ENCODE measurements around the gene FSD2. TPM values are rescaled to one million over a fixed set of nuclear protein-coding genes. Genes with fewer than 3 reads are reported as not detected.

FSD2 gene
- not detected for total RNA-seq

GRCh38 chr15:82805994-82806406 is at the start of gene FSD2:
TSS of gene FSD2 (minus strand) at chr15:82806069. CDS start at chr15:82787390, 18,679 bp downstream.
- ATAC-seq, result no peak

- no peak for ATAC-seq
Measured at GRCh38 chr15:82854554-82854953, 48.7 kb upstream of the FSD2 start.

DNA sequence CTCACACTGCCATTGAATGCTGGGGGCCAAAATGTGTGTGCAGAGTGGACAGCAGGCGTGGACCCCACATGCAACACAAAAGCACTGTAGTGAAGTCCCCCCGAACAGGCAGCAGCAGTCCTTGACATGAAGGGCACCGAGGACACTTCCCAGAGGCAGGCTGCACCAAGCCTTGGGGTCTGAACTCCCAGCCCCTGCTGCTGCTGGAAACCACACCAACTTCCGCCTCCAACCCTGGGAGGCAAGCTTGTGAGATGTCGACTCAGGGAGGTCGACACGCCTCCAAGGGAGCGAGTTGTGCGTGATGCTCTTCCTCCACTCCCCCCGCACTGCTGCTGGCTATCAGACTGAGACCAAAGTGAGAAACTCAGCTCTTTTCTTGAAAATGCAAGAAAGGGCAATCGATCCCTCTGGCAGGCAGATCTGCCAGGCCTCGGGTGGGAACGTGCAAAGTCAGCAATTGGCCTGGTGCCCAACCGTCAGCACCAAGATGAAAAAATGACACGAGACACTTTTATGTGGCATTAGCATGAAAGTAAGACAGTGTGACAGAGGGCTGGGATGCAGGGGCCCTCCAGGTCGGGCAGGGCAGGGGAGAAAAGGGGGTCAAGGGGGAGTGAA is 47.2 kb upstream of the FSD2 start:
- ATAC-seq, result no peak

DNA sequence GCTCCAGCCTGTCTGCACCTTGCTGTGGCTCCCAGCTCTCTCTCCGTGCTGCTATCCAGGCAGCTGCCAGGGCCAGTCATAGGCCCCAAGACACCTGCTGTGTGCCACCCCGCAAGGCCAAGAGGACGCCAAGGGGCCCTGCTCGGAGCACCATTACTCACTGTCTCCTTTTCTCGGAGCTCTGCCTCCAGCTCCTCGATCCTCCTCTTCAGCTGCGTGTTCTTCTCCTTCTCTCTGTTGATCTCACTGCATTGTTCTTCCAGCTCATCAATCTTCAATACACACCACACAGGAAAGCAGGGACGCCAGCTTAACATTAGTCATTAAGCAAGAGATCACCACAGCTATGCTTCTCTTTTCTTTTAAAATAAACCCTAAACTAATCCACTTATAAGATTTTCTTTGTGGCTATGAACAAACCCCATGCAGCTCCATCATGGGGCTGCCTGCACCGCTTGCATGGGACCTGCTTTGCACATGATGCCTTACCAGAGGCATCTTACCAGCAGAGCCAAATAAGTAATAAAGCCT is 46.2 kb upstream of the FSD2 start:
- no peak for ATAC-seq

- no peak for ATAC-seq
Measured at GRCh38 chr15:82851306-82851850, 45.5 kb upstream of the FSD2 start.

GRCh38 chr15:82850731-82851130 is 44.9 kb upstream of the FSD2 start:
- no peak for ATAC-seq

DNA sequence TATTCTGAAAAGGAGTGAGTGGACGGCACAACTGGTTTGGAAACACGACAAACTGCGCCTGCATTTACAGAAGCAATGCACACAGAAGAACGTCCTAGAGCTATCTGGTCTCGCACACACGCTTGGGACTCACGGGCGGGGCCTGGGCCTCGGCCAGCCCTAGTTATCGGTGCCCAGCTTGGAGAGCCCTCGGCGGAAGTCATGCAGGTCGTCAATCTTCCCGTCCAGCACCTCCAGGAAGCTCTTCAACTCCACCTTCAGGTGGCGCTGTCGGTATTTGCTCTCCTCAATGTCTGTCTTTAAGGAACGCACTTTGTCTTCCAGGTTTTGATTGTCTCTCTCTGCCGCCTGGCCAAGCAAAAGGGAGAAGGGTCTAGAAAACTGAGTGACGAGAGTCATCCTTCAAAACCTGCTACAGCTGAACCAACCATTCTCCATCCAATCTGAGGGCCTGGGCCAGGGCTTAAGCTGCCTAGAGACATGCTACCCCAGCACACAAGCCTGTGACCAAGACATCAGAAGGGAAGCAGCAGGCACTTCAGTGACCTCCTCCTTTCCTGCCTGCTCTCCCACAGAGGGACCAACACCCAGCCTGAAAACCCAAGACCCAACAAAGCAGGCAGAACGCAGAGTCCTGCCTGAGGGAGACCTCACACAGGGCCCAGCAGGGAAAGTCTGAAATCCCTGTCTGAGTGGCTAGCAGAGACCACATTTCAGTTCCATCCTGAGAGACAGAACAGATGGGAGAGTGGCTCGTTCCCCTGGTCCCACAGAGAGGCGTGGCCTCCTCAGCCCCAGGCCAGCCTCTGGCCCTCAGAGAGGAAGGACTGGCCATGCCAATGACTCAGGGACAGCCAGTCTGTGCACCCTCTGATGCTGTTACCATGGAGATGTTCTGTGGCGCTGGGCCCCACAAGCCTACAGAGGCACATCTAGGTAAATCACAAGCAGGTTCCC is 44.0 kb upstream of the FSD2 start:
- peak; percentile 76 for ATAC-seq

GRCh38 chr15:82848241-82848993 is 42.5 kb upstream of the FSD2 start:
- no peak for ATAC-seq

- no peak for ATAC-seq
Measured at GRCh38 chr15:82847703-82848102, 41.8 kb upstream of the FSD2 start.

- ATAC-seq, result no peak
Measured at GRCh38 chr15:82846621-82847020, 40.8 kb upstream of the FSD2 start.

GRCh38 chr15:82845686-82846085 is 39.8 kb upstream of the FSD2 start:
- no peak for ATAC-seq

DNA sequence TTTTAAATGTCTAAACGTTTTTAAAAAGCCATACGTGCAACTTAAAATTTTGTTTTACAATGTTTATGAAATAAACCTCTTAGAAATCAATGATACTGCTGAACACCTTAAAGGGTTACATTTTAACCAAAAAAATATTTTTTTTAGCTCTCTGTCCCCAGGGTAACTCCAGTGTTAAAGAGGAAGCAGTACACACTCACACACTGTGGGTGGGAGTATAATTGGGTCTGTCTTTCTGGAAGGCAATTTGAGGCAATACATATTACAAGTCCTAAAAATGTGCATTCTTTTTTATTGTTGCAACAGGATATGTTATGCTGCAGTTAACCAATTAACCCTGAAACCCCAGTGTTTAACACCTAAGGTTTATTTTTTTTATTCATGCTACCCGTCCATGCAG is 37.7 kb upstream of the FSD2 start:
- ATAC-seq, result no peak

DNA sequence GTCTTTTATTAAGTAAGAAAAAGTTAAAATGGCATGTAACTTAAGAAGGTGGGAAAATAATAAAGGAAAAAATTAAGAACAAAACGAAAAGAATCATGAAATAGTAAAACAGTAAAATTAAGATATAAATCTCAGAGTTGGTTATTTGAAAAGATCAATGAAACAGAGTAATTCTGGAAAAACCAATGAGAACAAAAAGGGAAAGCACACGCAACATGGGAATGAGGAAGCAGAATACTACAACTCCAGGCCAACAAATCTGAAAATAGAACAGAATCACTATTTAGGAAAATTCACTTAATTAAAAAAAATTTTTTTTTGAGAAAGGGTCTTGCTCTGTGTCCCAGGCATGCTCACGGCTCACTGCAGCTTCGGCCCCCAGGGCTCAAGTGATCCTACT is 34.3 kb upstream of the FSD2 start:
- no peak for ATAC-seq

GRCh38 chr15:82839136-82839535 is 33.3 kb upstream of the FSD2 start:
- ATAC-seq, result no peak

DNA sequence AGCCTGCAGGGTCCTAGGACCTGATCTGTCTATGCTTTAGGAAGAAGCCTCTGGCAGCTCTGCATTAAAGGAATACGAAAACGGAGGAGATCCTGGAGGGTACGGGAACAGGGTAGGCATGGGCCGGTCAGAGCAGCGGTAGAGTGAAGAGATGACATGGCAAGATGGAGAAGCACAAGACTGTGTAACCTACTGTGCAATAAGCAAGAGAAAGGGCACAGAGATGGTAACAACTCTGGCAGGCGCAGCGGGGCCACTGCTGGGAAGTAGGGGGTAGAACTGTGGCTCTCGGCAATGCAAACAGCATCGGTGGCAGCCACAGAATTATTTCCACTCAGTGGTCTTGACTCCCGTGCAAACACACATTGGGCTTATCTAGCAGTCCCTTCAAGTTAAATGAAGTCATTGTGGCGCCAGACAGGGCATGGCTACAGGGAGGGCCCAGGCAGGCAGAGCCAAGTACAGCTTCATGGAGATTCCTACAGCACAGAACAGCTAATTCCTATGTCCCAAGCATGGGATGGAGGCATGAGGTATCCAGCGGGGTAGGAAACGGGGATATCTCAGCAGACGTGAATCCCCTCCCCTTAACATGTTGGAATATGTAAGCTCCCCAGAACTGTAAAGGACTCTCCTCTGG is 32.3 kb upstream of the FSD2 start:
- peak; percentile 7 for ATAC-seq

DNA sequence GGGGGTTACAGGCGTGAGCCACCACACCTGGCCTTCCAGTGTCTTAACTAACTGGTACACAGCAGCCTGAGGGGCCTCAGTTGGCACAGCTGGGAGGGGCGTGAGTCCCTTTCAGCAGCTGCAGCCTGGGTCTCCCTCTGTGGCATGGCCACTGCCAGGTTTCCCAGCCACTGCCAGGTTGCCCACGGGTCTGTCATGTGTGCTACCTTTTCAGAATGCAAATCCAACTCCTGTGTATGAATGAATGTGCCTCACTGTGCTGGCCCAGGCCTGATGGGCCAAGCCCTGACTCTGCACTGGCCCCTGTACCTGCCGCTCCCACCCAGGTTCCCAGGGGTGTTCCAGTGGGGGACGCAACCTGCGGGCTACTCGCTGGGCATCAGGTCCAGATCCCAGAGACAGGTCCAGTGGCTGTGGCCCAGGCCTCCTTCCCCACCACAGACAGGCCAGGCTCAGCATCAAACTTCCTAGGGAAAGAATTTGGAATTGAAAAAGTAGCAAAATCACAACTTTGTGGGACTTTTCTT is 29.6 kb upstream of the FSD2 start:
- no peak for ATAC-seq

GRCh38 chr15:82833362-82833682 is 27.5 kb upstream of the FSD2 start:
- peak; percentile 6 for ATAC-seq

DNA sequence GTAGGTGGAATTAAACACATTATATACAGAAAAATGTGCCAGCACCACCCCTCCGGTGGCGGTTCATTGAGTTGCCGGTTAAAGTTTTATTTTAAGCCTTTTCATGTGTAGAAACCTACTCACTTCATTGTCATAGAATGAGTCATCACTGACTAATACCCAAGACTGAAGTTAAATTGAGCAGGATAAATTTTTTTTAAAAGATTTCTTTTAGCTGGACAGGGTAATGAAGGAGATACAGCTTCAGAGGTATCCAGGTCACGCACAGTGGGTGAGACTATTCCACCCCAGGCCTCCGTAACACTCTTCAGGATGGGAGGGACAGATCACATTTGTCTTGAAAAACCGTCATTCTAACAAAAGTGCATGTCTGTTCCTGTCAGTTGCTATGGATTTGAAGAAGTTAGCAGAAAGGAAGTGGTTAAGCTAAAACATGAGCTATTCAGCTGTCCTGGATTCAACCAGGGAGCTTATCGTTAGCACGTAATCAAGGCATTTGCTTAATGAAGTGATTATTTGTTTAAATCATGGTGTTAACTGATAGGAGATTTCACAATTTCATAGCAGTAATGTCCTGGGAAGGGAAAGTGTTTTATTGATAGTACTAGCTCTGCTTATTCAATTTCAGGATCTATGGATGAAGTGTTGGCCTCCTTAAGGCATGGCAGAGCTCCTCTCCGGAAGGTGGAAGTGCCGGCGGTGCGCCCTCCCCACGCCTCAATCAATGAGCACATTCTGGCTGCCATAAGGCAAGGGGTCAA is 26.9 kb upstream of the FSD2 start:
- ATAC-seq, result peak; percentile 79

- no peak for ATAC-seq
Measured at GRCh38 chr15:82831894-82832600, 26.2 kb upstream of the FSD2 start.

GRCh38 chr15:82830427-82831173 is 24.7 kb upstream of the FSD2 start:
- no peak for ATAC-seq

Data from esophagus mucosa (tissue), 1 donor.